Stimulated activated CD4-positive, alpha-beta T cell treated with anti-CD3 and anti-CD28 coated beads, Interleukin-1b, Interleukin-23, amount 100 ng/mL, for 1 hour (primary cell): ENCODE data around the gene ZC3HAV1.
"Not testable (repeated sequence)": the region's sequence is repeated elsewhere in the genome, so short reads cannot be mapped to it uniquely, and the experiment has no call there.

ENCODE experiments used
- DNase-seq, 2 donors: peaks; one replicate each; pipeline ENCODE4 v3.0.0-alpha.2; 2020; ENCODE audit warnings: low read depth in 2 of 2

The ZC3HAV1 gene

GRCh38 chr7:139087212-139087611 lies 22.3 kb downstream of the ZC3HAV1 start:
- DNase-seq = no peak

- no peak for DNase-seq
Observed at GRCh38 chr7:139086454-139086853, 23.1 kb downstream of the ZC3HAV1 start.

DNA sequence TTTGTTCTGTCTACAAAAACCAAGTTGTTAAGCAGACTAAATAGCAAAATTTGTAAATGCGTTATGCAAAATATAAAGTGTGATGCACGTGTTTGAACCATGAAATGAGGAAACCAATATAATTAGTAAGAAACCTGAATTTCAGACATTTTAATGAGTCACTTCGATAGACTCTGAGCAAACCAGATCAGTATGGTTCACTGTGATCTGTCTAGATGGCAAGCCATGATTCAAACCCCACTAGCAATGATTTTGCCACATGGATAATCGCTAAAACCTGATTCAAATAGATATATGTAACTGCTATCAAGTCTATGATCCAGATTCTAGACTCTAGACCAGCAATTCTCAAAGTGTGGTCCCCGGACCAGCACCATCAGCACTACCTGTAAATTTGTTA lies 24.8 kb downstream of the ZC3HAV1 start:
- no peak for DNase-seq

- DNase-seq = no peak
Observed at GRCh38 chr7:139081584-139081983, 27.9 kb downstream of the ZC3HAV1 start.

GRCh38 chr7:139080905-139081304 lies 28.6 kb downstream of the ZC3HAV1 start:
- DNase-seq = no peak

DNA sequence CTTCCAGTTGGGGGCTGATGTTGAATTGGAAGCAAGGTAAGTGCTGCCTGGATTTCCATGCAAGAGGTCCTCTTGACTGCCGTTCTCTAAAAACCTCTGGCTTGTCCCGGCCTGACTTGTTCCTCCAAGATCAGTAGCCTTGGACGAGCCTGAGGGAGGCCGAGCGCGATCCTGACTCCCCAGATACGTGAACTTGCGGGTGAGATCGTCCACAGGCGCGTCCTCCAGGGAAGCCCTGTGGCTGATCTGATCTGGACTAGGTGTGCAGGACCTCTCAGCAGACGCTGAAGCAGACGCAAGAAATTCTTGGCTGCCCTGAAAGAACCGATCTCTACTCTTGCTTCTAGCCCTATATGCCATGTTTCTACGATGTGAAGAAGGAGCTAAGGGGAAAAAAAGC lies 29.7 kb downstream of the ZC3HAV1 start:
- no peak for DNase-seq

DNA sequence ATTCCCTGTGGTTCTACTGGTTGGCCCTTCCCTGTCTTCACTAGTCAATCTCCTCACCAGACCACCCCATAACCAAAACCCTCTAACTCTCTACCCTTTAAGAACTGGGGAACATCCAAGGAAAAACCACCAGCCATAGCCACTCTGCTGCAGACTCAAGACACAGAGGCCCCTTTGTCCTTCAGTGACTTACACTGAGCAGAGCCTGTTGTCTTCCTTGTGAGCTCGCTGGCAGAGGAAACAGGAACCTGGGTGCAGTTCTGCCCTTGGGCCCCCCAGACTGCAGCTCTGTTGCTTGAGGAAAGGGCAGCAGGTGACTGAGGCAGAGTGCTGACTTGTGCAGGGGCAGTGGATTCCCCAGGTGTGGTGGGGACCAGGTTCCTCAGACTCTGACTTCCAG lies 30.6 kb downstream of the ZC3HAV1 start:
- DNase-seq = no peak

GRCh38 chr7:139078399-139078798 lies 31.1 kb downstream of the ZC3HAV1 start:
- DNase-seq = no peak

- not testable (repeated sequence) for DNase-seq
Observed at GRCh38 chr7:139077706-139078105, 31.8 kb downstream of the ZC3HAV1 start.

- no peak for DNase-seq
Observed at GRCh38 chr7:139075871-139076686, 33.4 kb downstream of the ZC3HAV1 start.

DNA sequence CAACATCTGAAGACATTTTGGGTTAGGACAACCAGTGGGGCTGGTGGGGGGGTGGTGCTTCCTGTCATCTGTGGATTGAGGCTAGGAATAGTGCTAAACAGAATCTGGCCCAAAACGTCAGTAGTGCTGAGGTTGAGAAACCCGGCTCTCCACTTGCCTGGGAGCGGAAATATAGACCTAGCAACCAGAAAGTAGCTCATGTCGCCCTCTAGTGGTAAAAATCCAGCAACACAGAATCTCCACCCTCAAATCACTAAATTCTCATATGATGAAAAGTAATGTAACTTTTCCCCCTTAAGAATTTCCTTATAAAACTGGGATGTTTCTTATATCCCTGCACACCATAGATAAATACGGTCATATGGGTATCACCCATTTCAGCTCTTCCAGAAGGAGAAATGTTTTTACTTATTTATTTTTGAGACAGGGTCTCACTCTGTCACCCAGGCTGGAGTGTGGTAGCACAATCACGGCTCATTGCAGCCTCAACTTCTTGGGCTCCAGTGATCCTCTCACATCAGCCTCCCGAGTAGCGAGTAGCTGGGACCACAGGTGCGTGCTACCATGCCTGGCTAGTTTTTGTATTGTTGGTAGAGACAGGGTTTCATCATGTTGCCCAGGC lies 34.4 kb downstream of the ZC3HAV1 start:
- peak; percentile 21 to 51 for DNase-seq

GRCh38 chr7:139072796-139073195 lies 36.7 kb downstream of the ZC3HAV1 start:
- no peak for DNase-seq

GRCh38 chr7:139071680-139072079 lies 37.8 kb downstream of the ZC3HAV1 start:
- DNase-seq = no peak

- no peak for DNase-seq
Observed at GRCh38 chr7:139068544-139069399, 40.7 kb downstream of the ZC3HAV1 start.

DNA sequence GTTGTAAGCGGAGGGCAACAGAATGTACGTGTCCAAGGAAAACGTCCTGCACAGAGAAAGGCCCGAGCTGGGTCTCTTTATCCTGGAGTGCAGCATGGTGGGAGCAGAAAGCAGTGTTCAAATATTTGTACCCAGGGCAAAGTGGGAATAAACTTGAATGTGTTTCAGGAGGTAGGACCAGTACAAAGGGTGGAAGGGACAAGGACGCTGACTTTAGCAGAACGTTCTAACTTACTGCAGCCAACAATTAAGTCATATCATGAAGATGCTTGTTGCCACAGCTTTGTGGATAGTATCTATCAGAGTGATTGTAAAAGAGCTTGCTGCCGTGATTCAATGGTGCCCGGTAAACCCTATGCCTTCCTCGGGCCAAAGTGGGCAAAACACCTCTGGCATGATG lies 43.2 kb downstream of the ZC3HAV1 start:
- no peak for DNase-seq

DNA sequence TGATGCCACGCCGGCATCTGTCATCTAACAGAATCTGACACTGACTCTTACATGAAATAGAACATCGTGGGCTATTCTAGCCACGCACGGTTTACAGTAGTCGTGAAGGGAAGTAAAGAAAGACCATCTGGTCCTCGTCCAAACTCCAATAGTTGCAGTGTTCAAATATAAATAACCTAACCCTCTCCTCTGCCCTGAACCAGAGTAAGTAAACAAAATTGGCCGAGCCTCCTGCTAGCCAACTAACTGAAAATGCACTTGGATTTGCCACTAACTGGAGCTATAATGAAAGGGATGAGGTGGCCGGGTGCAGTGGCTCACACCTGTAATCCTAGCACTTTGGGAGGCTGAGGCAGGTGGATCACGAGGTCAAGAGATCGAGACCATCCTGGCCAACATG lies 44.2 kb downstream of the ZC3HAV1 start:
- DNase-seq = no peak

- no peak for DNase-seq
Observed at GRCh38 chr7:139061416-139061815, 48.1 kb downstream of the ZC3HAV1 start.

DNA sequence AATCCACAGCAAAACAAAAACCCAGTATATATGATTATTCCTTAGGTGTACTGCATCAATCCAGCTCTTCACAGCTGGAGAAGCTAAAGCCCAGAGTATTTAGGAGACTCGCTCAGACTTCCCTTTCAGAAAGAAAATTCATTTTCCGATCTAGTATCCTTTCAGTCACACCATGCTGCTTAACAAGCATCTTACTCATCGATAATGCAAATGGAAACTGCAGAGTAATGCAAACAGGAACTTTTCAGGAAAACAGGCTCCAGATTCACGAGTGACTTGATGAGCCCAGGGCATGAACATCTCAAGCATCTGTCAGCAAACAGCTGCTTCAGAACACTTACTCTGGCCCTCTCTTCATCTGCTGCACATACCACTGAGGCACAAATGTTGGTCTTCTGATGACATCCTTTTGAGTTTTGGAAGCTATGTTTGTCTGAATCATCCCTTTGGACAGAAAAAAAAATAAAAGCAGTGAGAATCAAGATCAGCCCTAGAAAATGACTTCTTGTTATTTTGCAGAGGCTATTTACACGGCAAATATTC lies 48.8 kb downstream of the ZC3HAV1 start:
- DNase-seq = no peak

DNA sequence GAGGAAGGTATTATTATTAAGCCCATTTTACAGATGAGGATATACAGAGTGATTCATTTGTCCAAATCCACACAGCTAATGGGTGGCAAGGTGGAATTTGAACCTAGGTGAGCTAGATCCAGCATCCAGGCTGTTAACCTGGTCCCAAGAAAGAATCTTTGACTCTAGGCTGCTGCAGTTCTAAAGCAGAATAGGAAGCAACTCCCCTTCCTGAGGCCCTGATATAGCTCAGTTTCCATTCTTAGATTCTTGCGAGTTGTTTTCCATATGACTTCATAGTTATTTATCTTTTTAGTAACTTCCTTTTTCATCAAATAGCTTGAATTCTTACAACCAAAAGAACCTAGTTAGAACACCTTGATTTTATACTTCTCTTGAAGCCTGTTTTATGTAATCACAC lies 49.6 kb downstream of the ZC3HAV1 start:
- DNase-seq = no peak

GRCh38 chr7:139058943-139059342 lies 50.6 kb downstream of the ZC3HAV1 start:
- no peak for DNase-seq

DNA sequence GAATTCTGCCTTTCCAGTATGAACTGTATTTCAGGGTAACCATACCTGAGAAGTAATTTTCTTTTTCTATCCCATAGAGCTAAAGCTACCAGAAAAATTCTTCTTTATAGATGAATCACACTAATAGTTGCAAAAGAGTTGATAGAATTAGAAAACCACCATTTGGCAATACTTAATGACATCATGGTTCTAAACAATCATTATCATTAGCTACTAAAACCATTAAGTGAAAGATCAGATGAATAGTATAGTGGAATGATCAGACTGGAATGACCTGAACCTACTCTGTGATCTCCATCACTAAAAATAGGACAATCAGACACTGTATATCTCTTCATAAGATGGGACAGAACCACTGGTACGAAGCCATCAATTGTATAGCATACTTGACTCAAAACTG lies 53.8 kb downstream of the ZC3HAV1 start:
- DNase-seq = no peak

DNA sequence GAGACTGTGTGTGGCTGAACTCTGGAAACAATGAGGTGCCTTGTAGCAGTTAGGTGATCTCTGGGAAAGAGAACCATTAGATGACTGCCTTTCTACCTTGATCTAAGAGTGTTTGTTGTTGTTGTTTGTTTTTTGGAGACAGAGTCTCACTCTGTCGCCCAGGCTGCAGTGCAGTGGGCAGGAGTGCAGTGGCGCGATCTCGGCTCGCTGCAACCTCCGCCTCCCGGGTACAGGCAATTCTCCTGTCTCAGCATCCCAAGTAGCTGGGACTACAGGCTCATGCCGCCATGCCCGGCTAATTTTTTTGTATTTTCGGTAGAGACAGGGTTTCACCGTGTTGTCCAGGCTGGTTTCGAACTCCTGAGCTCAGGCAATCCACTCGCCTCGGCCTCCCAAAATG lies 54.9 kb downstream of the ZC3HAV1 start:
- not testable (repeated sequence) for DNase-seq
